Transverse colon (tissue), 4 donors: Measurements from ENCODE around the gene URGCP. TPM values are rescaled to one million over a fixed set of nuclear protein-coding genes. Genes with fewer than 3 reads are reported as not detected.
A peak's percentile ranks its signal among the peaks of the same experiment; 100 is the strongest.

Experiments
- DNase-seq: peaks from one replicate; pipeline ENCODE4 v3.0.0-alpha.2; 2019
- H3K27ac ChIP-seq, 4 donors: fragments of 200-600 bp; sonication (generic); 2 replicates each; pipeline ENCODE4 v1.5.1; 2016 to 2018; ENCODE audit warnings: inconsistent platforms in 4 of 4
- H3K27me3 ChIP-seq: fragments of 200-600 bp; sonication (generic); 2 replicates; pipeline ENCODE4 v1.5.1; 2017; ENCODE audit warnings: inconsistent platforms
- H3K36me3 ChIP-seq, 4 donors: fragments of 200-600 bp; sonication (generic); 2 replicates each; pipeline ENCODE4 v1.5.1; 2017 to 2019; ENCODE audit warnings: inconsistent platforms in 4 of 4
- H3K4me1 ChIP-seq, 4 donors: fragments of 200-600 bp; sonication (generic); 2 replicates each; pipeline ENCODE4 v1.5.1; 2017 to 2020; ENCODE audit warnings: inconsistent platforms in 4 of 4
- H3K4me3 ChIP-seq, 4 donors: fragments of 200-600 bp; sonication (generic); 1 replicate in 1 of 4; 2 replicates in 3 of 4; pipeline versions ENCODE4 v1.5.1 to v1.6.1; 2017 to 2019; ENCODE audit warnings: inconsistent platforms in 4 of 4
- H3K9me3 ChIP-seq, 2 donors: fragments of 200-600 bp; sonication (generic); 2 replicates each; pipeline ENCODE4 v1.5.1; 2017 to 2019; ENCODE audit warnings: inconsistent platforms in 2 of 2
- CTCF ChIP-seq, 5 experiments: fragments of 200-600 bp in 3 of 5; fragments of 450-650 bp in 2 of 5; sonication (generic) in 3 of 5; IDR thresholded peaks; 1 replicate in 2 of 5; 2 replicates in 3 of 5; pipeline ENCODE4 v1.5.1; 2016 to 2017; ENCODE audit warnings: antibody characterized with exemption in 5 of 5, inconsistent platforms in 3 of 5, mild to moderate bottlenecking in 2 of 5, moderate library complexity in 1 of 5
- EP300 ChIP-seq: sonication (generic); formaldehyde crosslinking; IDR thresholded peaks from one replicate; pipeline ENCODE4 v1.6.1; 2017; ENCODE audit warnings: antibody characterized with exemption, low read depth
- POLR2A ChIP-seq: fragments of 450-650 bp; IDR thresholded peaks from one replicate; pipeline ENCODE4 v1.6.1; 2016; ENCODE audit warnings: antibody characterized with exemption, mild to moderate bottlenecking, moderate library complexity
- POLR2AphosphoS5 ChIP-seq, 3 donors: sonication (generic); formaldehyde crosslinking; IDR thresholded peaks; one replicate each; pipeline ENCODE4 v1.6.1; 2016; ENCODE audit warnings: antibody characterized with exemption in 3 of 3
- WGBS, 2 donors: methylation state at CpG; one replicate each; pipeline ENCODE4 v1.1.5; 2018; ENCODE audit warnings: low coverage in 1 of 2; 5-methylcytosine and 5-hydroxymethylcytosine counted together
- in situ Hi-C, 4 donors: fragments of 200-750 bp; cut with MboI; loops; one replicate each; pipeline versions ENCODE4 v1.15.0 to v1.15.1; 2017; ENCODE audit warnings: low sequenced_read_pairs in 3 of 4, low pct_ligation_motif_present in 1 of 4, low pct_unique_long_range_greater_than_20kb in 1 of 4
- intact Hi-C: fragments of 100-400 bp; cut with DNase I; formaldehyde crosslinking; loops from one replicate; pipeline ENCODE4 v1.15.1; 2023; ENCODE audit warnings: low total_unique reads
- total RNA-seq, 4 donors: library from RNA; depleted of rRNA; stranded (reverse); fragments of >200 nt; gene quantifications; one replicate each; pipeline ENCODE4 v1.1.0, GENCODE V29; 2016

The URGCP gene
- 10 to 100 TPM; 54.5 to 84.2 (median 58.2) TPM for total RNA-seq

- no peaks in the 10 kb centered on the region for H3K36me3 ChIP-seq
- TF ChIP-seq EP300 (no peak), POLR2A (no peak), POLR2AphosphoS5 (IDR thresholded peaks at IDR 0.05) (no peak), CTCF (IDR thresholded peaks at IDR 0.05) (no peak)
- in situ Hi-C loops, result no loop called here
- intact Hi-C loops, result no loop called here
- no peaks in the 10 kb centered on the region for H3K9me3 ChIP-seq
- no peaks in the 10 kb centered on the region for H3K27me3 ChIP-seq
- peaks cover 13 to 31% (median 23%) of the 10 kb centered on the region in 4 donors for H3K4me1 ChIP-seq
- WGBS, 2 donors, result 0% methylated on average over 30 of the region's 73 CpGs; no CpG with 5 or more reads in 1 of the 2 donors
- peak within 1 kb of the TSS; percentile 89 to 95 (median 93) for H3K27ac ChIP-seq
- H3K4me3 ChIP-seq, result peak within 1 kb of the TSS; percentile 75 to 86 (median 80)
- peak; percentile 57 for DNase-seq
Measured at GRCh38 chr7:43906331-43907010, at the start of gene URGCP. Gene URGCP, minus strand, starts transcription at chr7:43906596. Its CDS starts 21 bp downstream, at chr7:43906575.

DNA sequence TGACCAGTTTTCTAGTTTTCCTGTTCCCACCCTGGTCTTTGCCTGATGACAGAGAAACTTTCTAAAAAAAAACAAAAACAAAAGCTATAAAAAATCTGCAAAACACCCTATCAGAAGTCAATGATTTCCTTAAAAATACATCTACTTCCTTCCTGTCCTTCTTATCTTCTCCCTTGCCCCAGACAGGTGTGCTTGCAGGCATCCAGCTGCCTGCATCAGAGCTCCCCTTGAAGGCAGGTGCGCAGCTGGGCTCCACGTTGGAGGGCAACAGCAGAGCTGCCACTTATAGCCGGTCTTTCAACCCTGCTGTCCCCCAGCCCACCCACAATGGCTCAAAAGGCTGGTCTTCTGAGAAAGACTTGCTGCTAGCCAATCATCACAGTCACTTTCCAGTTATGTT is 49.6 kb upstream of the URGCP start:
- Histone ChIP-seq H3K4me1 (no peaks in the 10 kb centered on the region), H3K27ac (no peak overlapping the region), H3K27me3 (no peaks in the 10 kb centered on the region), H3K4me3 (no peak overlapping the region), H3K9me3 (no peaks in the 10 kb centered on the region), H3K36me3 (no peaks in the 10 kb centered on the region)
- in situ Hi-C loops (no loop called here), intact Hi-C loops (no loop called here)
- no peak for TF ChIP-seq EP300
- TF ChIP-seq CTCF (IDR thresholded peaks at IDR 0.05), result no peak
- TF ChIP-seq POLR2AphosphoS5 (IDR thresholded peaks at IDR 0.05), result no peak
- TF ChIP-seq POLR2A, result no peak
- no peak for DNase-seq
- WGBS, 2 donors, result 71% methylated on average over 3 of the region's 3 CpGs; no CpG with 5 or more reads in 1 of the 2 donors

DNA sequence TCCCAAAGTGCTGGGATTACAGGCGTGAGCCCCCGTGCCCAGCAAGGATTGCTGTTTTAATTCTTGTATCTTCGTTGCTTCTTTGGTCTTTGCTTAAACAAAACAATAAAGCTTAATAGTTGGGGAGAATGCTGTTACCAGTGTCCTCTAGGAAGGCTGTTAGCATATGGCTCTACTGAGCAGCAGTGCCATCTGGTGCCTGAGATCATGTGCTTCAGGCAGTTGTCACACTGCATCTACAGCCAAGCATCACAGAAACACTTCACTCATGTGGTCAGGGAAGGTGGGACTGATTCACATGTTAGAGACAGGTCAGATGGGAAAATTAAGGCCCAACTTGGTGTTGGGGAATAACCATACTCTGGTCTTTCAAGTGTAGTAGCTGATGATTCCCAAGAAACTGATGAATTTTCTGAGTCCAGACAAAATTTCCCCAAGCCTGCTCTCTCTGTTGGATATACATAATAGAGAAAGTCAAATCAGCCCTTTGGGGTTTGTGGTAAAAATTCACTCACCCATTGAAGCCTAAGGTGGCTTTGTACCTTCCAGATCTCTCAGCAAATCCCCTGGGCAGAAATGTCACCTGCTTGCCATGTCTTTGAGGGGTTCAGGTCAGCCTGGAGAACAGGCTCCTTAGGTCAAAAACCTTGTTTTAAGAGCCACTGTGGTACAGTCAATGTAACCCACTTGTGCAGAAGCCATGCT is 48.3 kb upstream of the URGCP start:
- Histone ChIP-seq H3K27me3 (no peaks in the 10 kb centered on the region), H3K36me3 (no peaks in the 10 kb centered on the region), H3K4me3 (no peak overlapping the region), H3K9me3 (no peaks in the 10 kb centered on the region), H3K4me1 (no peaks in the 10 kb centered on the region), H3K27ac (no peak overlapping the region)
- peak; percentile 22 for DNase-seq
- in situ Hi-C loops, result no loop called here
- intact Hi-C loops, result no loop called here
- 52 to 72% methylated on average over 3 of the region's 3 CpGs for WGBS, 2 donors
- TF ChIP-seq CTCF (IDR thresholded peaks at IDR 0.05), result peak in 4 of 5 experiments; percentile 16 to 37 (median 26)
- TF ChIP-seq EP300, result no peak
- no peak for TF ChIP-seq POLR2A
- TF ChIP-seq POLR2AphosphoS5 (IDR thresholded peaks at IDR 0.05), result no peak

DNA sequence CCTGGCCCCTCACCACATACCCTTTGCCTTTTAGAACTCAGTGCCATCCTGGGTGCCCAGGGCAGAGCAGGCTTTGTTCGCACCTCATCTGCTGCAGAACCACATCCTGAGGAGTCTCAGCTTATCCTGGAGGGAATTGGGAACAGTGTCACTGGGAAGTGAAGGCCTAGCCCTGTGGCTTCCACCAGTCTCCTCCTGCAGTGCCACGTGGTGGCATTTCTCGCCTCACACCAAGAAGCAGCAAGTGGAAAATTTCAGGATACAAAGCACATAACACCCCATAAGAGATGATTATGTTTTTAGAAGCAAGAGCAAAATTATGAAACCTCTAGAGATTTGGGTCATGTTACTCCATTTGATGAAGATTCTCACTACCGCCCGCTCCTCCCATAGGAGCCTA is 46.7 kb upstream of the URGCP start:
- H3K27ac ChIP-seq, result no peak overlapping the region
- no peaks in the 10 kb centered on the region for H3K4me1 ChIP-seq
- no peak overlapping the region for H3K4me3 ChIP-seq
- no peaks in the 10 kb centered on the region for H3K36me3 ChIP-seq
- no peak for DNase-seq
- TF ChIP-seq POLR2AphosphoS5 (IDR thresholded peaks at IDR 0.05), result no peak
- no peak for TF ChIP-seq EP300
- TF ChIP-seq POLR2A, result no peak
- no peak for TF ChIP-seq CTCF (IDR thresholded peaks at IDR 0.05)
- intact Hi-C loops (no loop called here), in situ Hi-C loops (no loop called here)
- H3K9me3 ChIP-seq, result no peaks in the 10 kb centered on the region
- 94% methylated on average over 2 to 5 of the region's 5 CpGs for WGBS, 2 donors
- H3K27me3 ChIP-seq, result no peaks in the 10 kb centered on the region
